ENCODE results near the gene SMAP2.
A peak's percentile ranks its signal among the peaks of the same experiment; 100 is the strongest.

The SMAP2 gene

GRCh38 chr1:40357625-40358024 lies 15.9 kb upstream of the SMAP2 start:
- no peak overlapping the region for H3K4me3 ChIP-seq (ENCODE audit: low read length)
- TF ChIP-seq CTCF (conservative IDR thresholded peaks at IDR 0.05; ENCODE audit: low read depth, low read length) = no peak
- no peak for DNase-seq (ENCODE audit: low read depth)

- DNase-seq (ENCODE audit: low read depth) = no peak
- no peak for TF ChIP-seq CTCF (conservative IDR thresholded peaks at IDR 0.05; ENCODE audit: low read depth, low read length)
- H3K4me3 ChIP-seq (ENCODE audit: low read length) = no peak overlapping the region
These were observed 12.9 kb upstream of the SMAP2 start for GRCh38 chr1:40360631-40361030.

- DNase-seq (ENCODE audit: low read depth) = no peak
- no peak overlapping the region for H3K4me3 ChIP-seq (ENCODE audit: low read length)
- no peak for TF ChIP-seq CTCF (conservative IDR thresholded peaks at IDR 0.05; ENCODE audit: low read depth, low read length)
These were observed 12.3 kb upstream of the SMAP2 start for GRCh38 chr1:40361201-40361600.

- TF ChIP-seq CTCF (conservative IDR thresholded peaks at IDR 0.05; ENCODE audit: low read depth, low read length) = no peak
- DNase-seq (ENCODE audit: low read depth) = no peak
- H3K4me3 ChIP-seq (ENCODE audit: low read length) = no peak overlapping the region
These were observed 11.9 kb upstream of the SMAP2 start for GRCh38 chr1:40361637-40362036.

GRCh38 chr1:40362199-40362598 lies 11.3 kb upstream of the SMAP2 start:
- DNase-seq (ENCODE audit: low read depth) = no peak
- no peak for TF ChIP-seq CTCF (conservative IDR thresholded peaks at IDR 0.05; ENCODE audit: low read depth, low read length)
- H3K4me3 ChIP-seq (ENCODE audit: low read length) = no peak overlapping the region

- no peak overlapping the region for H3K4me3 ChIP-seq (ENCODE audit: low read length)
- TF ChIP-seq CTCF (conservative IDR thresholded peaks at IDR 0.05; ENCODE audit: low read depth, low read length) = no peak
- no peak for DNase-seq (ENCODE audit: low read depth)
These were observed 10.8 kb upstream of the SMAP2 start for GRCh38 chr1:40362699-40363098.

DNA sequence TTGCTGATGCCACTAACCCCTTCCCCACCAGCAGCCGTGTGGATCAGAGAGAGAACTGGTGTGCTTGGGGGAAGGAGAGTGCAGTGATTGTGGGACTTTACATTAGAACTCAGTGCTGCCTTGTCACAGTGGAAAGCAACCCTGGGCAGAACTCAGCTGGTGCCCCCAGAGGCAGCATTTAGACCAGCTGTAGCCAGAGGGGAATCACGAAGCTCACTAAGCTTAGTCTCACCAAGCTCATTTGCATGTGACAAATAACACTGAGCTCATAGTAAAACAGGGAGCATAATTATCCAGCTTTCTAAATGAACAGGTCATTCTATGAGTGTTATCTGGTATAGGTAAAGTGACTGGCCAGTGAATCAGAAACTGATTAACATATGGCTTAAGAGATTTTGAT lies 9.8 kb upstream of the SMAP2 start:
- H3K4me3 ChIP-seq (ENCODE audit: low read length) = no peak overlapping the region
- peak; percentile 25 for TF ChIP-seq CTCF (conservative IDR thresholded peaks at IDR 0.05; ENCODE audit: low read depth, low read length)
- no peak for DNase-seq (ENCODE audit: low read depth)
